Activated T-helper 1 cell treated with Interleukin-2 at 50 U/mL for 16 hours (primary cell): ENCODE results near the gene HNRNPC.
"Not testable (repeated sequence)": the region's sequence is repeated elsewhere in the genome, so short reads cannot be mapped to it uniquely, and the experiment has no call there.

ENCODE experiments used
- DNase-seq: peaks from one replicate; pipeline ENCODE4 v3.0.0-alpha.2; 2020; ENCODE audit warnings: low read depth

Gene HNRNPC

GRCh38 chr14:21191809-21192446 is 77.3 kb downstream of the HNRNPC start:
- DNase-seq, result peak; percentile 52

GRCh38 chr14:21191261-21191808 is 77.9 kb downstream of the HNRNPC start:
- DNase-seq, result no peak

DNA sequence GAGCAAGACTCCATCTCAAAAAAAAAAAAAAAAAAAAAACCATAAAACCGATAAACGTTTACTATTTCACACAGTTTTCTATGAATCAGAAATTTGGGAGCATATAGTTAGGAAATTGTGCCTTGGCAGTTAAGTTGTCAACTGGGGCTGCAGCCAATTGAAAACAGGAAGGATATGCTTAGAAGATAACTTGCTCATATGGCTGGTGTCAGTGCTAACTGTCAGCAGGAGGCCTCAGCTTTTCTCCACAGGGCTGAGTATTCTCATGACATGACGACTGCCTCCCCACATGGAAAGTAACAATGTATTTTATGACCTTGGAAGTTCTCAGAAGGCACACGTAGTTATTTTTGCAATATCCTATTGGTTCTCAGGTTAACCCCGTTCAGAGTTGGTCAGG is 83.8 kb downstream of the HNRNPC start:
- no peak for DNase-seq

DNA sequence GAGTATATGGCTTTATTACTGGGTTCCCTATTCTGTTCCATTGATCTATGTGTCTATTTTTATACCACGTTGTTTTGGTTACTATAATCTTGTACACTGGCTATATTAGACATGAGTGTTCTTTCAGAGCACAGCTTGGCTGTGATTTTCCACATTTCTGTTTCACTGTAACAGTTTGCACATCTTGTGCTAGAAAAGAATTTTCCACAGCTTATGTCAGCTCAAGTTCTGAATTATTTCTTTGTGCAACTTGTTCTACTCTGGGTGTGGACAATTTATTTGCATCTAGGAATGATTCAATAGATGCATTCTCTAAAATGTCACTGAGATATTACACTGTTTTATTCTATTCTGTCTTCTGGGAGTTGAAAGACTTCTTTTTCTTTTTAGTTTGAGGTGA is 85.0 kb downstream of the HNRNPC start:
- DNase-seq, result no peak

DNA sequence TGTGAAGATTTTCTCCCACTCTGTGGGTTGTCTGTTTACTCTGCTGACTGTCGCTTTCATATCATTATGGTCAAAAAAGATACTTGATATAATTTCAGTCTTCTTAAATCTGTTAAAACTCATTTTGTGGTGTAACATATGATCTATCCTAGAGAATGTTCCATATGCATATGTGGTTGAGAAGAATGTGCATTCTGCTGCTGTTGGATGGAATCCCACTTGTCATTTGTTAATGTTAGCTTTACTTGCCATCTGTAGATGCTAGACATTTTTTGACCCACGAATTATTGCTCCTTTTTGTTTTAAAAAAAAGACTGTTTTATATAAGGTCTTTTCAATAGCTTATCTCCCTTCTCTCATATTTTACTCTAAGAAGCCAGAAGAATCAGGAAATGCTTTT is 87.1 kb downstream of the HNRNPC start:
- no peak for DNase-seq

- DNase-seq, result no peak
Measured at GRCh38 chr14:21171128-21171527, 98.1 kb downstream of the HNRNPC start.

- no peak for DNase-seq
Measured at GRCh38 chr14:21169573-21169972, 99.7 kb downstream of the HNRNPC start.

- no peak for DNase-seq
Measured at GRCh38 chr14:21168055-21168454, 101.2 kb downstream of the HNRNPC start.

GRCh38 chr14:21165670-21166069 is 103.6 kb downstream of the HNRNPC start:
- not testable (repeated sequence) for DNase-seq

DNA sequence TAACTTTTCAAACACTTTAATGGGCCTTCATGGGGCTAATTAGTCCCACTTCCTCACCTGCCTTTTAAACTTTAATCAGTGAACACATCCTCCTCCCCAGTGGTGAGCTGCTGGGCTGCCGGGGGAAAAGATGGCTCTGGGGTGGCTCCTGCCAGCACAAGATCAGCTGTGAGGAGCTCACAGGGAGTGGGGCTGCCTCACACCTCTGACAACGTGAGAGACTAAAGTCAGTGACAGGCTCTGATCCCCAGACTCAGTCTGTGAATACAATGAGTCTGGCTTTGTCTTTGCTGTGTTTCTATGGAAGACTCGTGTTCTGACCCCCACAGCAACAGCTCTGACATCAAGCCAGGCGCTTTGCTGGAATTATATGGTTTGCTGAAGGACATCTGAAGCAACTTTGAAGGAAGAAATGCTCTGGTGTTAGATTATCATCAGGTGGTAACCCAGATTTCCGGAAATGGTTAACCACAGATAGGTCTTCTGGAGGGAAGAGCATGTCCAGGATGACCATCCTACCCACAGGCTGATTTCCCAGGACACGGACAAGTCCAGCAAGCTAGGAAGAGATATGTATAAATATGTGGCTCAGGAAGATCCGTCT is 104.1 kb downstream of the HNRNPC start:
- not testable (repeated sequence) for DNase-seq

DNA sequence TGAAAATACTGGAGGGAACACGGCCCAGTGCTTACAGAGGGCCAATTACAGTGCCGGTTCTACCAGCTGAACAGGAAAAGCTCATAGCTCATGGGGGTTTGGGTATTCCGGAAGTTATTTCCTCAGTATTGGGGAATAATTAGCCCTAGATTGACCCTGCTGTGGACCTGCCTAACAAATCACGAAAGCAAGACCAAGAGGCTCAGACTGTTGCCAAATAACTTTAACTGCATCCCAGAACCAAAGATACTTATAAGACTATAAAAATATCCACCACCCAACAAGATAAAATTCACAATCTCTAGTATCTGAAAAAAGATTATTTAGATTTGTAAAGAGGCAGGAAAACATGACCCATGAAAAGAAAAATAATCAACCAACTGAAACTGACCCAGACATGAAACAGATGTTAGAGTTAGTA is 105.4 kb downstream of the HNRNPC start:
- no peak for DNase-seq

GRCh38 chr14:21162081-21162480 is 107.2 kb downstream of the HNRNPC start:
- DNase-seq, result no peak

DNA sequence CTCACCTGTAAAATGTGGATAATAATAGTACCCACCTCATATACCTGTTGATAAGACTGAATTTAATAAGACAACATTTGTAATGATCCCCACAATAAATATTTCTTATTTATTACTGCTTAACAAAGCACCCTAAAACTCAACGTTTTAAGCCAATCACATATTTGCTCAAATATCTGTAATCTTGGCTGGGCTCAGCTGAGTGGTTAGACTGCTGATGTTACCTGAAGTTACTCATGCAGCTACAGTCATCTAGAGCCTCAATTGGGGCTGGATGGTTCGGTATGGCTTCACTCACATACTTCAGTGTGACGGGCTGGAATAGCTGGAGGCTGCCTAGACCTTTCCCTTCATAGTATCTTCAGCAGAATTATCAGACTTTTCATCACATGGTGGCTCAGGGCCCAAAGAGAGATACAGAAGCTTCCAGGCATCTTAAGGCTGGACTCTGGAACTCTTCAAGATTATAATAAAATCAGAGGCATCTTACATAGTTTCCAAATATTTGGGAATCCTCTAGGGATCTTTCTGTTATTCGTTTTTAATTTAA is 109.1 kb downstream of the HNRNPC start:
- no peak for DNase-seq
